Nephron progenitor cell (in vitro differentiated cells): ENCODE measurements around the gene MAEA.
A peak's percentile ranks its signal among the peaks of the same experiment; 100 is the strongest.

Source experiments
- DNase-seq: peaks from one replicate; pipeline ENCODE4 v3.0.0; 2021
- H3K27ac Mint-ChIP-seq: 2 replicates; pipeline ENCODE4 v1.8.0; 2021; ENCODE audit warnings: mild to moderate bottlenecking, moderate library complexity, mixed read lengths
- H3K27me3 Mint-ChIP-seq: 2 replicates; pipeline ENCODE4 v1.8.0; 2021; ENCODE audit warnings: mild to moderate bottlenecking, low read depth, mixed read lengths; ENCODE audit not compliant: poor library complexity
- H3K36me3 Mint-ChIP-seq: 2 replicates; pipeline ENCODE4 v1.8.0; 2021; ENCODE audit warnings: low read depth, mixed read lengths
- H3K4me1 Mint-ChIP-seq: 2 replicates; pipeline ENCODE4 v1.8.0; 2021; ENCODE audit warnings: mixed read lengths
- H3K4me3 Mint-ChIP-seq: 2 replicates; pipeline ENCODE4 v1.8.0; 2021; ENCODE audit warnings: mild to moderate bottlenecking, moderate library complexity, mixed read lengths
- H3K9me3 Mint-ChIP-seq: 2 replicates; pipeline ENCODE4 v1.8.0; 2021; ENCODE audit warnings: mild to moderate bottlenecking, moderate library complexity, mixed read lengths
- TF ChIP-seq, protein P1 (sequence below): fragments of 200-600 bp; sonication (generic); IDR thresholded peaks from 2 replicates; pipeline ENCODE4 v1.5.0; 2021; ENCODE audit warnings: antibody characterized with exemption

MAEA gene

DNA sequence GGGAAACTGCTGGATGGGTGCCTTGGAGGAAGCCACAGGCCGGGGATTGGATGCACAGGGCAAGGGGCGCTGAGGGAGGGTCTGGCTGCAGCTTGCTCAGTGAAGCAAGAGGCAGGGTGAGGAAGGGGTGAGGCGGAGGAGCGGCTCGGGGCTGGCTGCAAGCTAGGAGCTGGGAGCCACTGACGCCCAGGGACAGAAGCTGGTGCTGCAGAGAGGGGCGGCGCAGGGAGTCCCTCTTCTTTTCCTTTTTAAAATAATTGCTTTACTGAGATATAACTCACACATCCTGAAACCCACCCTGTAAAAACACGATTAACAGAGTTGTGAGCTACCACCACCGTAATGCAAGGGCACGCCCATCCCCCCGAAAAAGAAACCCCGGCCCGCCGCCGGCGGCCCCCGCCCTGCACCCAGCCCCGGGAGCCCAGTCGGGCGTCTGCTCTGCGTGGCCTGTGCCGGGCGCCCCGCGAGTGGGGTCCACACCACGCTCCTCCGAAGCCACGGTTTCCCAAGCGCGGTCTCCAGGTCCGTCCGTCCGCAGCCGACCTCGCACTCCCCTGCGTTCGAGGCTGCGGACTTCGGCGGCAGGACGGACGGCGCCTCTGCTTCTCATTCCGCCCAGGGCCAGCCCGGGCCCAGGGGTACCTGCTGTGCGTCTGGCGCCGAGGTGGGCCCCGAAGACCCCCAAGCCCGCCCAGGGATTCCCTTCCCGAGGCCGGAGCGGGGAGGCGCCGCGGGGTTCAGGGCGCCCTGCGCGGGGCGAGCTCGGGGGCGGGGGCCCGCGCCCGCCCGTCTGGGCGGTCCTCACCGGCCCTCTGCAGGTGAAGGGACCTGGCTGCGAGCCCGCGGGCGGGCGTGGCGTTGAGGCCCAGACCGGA is 56.5 kb downstream of the MAEA start:
- Mint-ChIP-seq H3K4me3 (peak overlapping the region; percentile 91), H3K4me1 (peaks cover 46% of the 10 kb centered on the region), H3K9me3 (peaks cover 27% of the 10 kb centered on the region), H3K36me3 (peaks cover 53% of the 10 kb centered on the region), H3K27ac (peak overlapping the region; percentile 97), H3K27me3 (peaks cover 3% of the 10 kb centered on the region)
- peak; percentile 77 for DNase-seq
- TF ChIP-seq, protein P1, sequence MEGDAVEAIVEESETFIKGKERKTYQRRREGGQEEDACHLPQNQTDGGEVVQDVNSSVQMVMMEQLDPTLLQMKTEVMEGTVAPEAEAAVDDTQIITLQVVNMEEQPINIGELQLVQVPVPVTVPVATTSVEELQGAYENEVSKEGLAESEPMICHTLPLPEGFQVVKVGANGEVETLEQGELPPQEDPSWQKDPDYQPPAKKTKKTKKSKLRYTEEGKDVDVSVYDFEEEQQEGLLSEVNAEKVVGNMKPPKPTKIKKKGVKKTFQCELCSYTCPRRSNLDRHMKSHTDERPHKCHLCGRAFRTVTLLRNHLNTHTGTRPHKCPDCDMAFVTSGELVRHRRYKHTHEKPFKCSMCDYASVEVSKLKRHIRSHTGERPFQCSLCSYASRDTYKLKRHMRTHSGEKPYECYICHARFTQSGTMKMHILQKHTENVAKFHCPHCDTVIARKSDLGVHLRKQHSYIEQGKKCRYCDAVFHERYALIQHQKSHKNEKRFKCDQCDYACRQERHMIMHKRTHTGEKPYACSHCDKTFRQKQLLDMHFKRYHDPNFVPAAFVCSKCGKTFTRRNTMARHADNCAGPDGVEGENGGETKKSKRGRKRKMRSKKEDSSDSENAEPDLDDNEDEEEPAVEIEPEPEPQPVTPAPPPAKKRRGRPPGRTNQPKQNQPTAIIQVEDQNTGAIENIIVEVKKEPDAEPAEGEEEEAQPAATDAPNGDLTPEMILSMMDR, result no peak

DNA sequence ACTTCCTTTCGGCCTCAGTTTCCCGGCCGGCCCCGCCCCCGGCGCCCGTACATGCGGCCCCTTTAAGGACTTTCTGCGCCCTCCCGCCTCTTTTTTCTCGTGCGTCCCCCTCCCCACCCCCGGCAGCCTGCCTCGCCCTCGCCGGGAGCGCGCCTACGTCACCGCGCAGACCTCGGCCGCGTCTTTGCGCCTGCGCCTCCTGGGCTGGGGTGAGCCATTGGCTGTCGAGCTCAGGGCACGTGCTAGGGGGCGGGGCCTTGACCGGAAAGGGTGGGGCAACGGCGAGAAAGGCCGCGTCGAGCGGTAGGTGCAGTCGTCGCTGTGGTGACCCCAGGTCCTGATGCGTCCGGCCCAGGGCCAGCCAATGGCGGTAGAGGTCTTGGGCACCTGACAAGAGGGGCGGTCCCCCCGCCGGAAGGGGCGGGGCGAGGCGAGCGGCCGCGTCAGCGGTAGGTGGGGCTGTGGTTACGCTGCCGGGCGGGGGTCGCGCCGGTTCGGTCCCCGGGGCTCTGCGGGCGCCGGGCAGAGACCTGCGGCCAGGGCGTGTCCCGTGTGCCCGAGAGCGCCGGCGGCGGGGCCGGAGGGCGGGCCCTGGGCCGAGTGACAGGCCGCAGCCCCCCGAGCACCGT is 57.2 kb downstream of the MAEA start, which contains the start of gene UVSSA:
Gene UVSSA, plus strand, starts transcription at position 428 of the 629 bp plus-strand sequence. CDS start 884 bp downstream, outside the sequence.
- H3K27me3 Mint-ChIP-seq, result peaks cover 3% of the 10 kb centered on the region
- H3K36me3 Mint-ChIP-seq, result peaks cover 46% of the 10 kb centered on the region
- peak; percentile 100 for DNase-seq
- peaks cover 20% of the 10 kb centered on the region for H3K9me3 Mint-ChIP-seq
- H3K4me1 Mint-ChIP-seq, result peaks cover 52% of the 10 kb centered on the region
- H3K27ac Mint-ChIP-seq, result peak within 1 kb of the TSS; percentile 97
- H3K4me3 Mint-ChIP-seq, result peak within 1 kb of the TSS; percentile 91
- TF ChIP-seq, protein P1, result no peak

DNA sequence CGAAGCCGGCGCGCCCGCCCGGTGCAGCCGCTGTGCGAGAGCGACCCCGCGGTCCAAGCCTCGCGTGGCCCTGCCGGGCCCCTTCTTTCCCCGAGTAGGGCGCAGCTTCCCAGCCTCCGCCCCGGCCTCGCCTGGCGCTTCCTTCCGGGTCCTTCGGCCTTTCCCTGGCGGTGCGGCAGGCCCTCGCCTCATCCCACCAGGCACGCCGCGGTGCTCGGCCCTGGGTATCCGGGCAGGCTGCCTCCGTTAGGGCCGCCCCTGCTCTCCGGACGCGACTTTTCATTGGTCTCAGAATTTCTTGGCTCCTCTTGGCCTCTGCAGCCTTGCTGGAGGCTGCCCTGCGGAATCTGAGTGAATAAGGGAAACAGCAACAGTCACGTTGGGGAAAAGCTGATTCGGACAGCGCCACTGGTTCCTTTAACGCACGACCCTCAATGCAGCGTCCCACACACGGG is 57.7 kb downstream of the MAEA start:
- Mint-ChIP-seq H3K9me3 (peaks cover 17% of the 10 kb centered on the region), H3K4me3 (peak overlapping the region; percentile 86), H3K27ac (peak overlapping the region; percentile 90), H3K27me3 (peaks cover 3% of the 10 kb centered on the region), H3K36me3 (peaks cover 40% of the 10 kb centered on the region), H3K4me1 (peaks cover 52% of the 10 kb centered on the region)
- no peak for DNase-seq
- TF ChIP-seq, protein P1, result no peak

DNA sequence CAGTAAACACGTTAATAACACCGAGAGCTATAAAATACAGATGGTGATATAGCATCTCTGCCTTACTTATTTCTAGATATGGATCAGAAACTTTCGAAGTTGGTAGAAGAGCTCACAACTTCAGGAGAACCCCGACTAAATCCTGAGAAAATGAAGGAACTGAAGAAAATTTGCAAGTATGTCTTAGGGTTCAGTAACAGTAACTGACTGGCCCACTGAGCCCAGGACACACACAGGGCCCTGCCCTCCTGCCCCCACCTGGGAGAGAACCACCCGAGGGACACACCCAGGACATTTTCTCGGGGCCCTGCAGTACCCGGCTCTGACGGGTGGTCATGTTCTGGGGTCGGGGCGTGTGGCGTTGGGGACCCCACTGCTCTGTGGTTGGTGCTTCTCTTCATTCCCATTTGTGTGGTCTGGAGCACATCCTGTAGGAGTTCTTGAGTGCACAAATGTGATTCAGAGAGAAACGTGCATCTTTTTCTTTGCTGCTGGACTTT is 58.4 kb downstream of the MAEA start:
- Mint-ChIP-seq H3K36me3 (peaks cover 34% of the 10 kb centered on the region), H3K4me1 (peaks cover 52% of the 10 kb centered on the region), H3K27me3 (peaks cover 3% of the 10 kb centered on the region), H3K27ac (peak overlapping the region; percentile 90), H3K9me3 (peaks cover 11% of the 10 kb centered on the region), H3K4me3 (peak overlapping the region; percentile 86)
- TF ChIP-seq, protein P1, result no peak
- no peak for DNase-seq

DNA sequence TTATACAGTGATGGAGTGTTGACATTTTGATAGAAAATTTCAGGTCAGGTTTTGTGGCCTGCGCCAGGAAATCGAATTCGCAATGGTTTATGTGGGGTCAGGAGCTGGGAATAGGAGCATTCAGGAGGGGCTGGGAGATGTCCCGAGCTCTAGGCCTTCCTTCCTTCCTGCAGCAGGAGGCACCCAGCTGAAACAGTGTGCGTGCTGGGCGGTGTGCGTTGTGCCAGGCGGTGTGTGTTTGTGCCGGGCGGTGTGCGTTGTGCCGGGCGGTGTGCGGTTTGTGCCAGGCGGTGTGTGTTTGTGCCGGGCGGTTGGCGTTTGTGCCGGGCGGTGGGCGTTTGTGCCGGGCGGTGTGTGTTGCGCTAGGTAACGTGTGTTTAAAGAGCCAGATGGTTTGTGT is 59.1 kb downstream of the MAEA start:
- no peak for DNase-seq
- Mint-ChIP-seq H3K27me3 (peaks cover 3% of the 10 kb centered on the region), H3K36me3 (peaks cover 27% of the 10 kb centered on the region), H3K9me3 (peaks cover 4% of the 10 kb centered on the region), H3K27ac (peak overlapping the region; percentile 40), H3K4me1 (peaks cover 52% of the 10 kb centered on the region), H3K4me3 (peak overlapping the region; percentile 86)
- TF ChIP-seq, protein P1, result no peak
